K562 (cell line): ENCODE data around the gene FAM72C.
"Not testable (repeated sequence)": the region's sequence is repeated elsewhere in the genome, so short reads cannot be mapped to it uniquely, and the experiment has no call there.

Experiments
- HDAC2 ChIP-seq: fragments of 450-650 bp; IDR thresholded peaks from 2 replicates; pipeline ENCODE4 v1.6.1; 2016; ENCODE audit warnings: mild to moderate bottlenecking
- NR2F6 ChIP-seq: fragments of 450-650 bp; formaldehyde crosslinking; IDR thresholded peaks from 2 replicates; pipeline ENCODE4 v1.4.0; 2020; ENCODE audit warnings: mild to moderate bottlenecking
- POLR2A ChIP-seq: fragments of 450-650 bp; conservative IDR thresholded peaks from 2 replicates; pipeline ENCODE4 v1.6.1; 2016
- POLR3G ChIP-seq: IDR thresholded peaks from 2 replicates; pipeline ENCODE4 v1.6.1; 2011; ENCODE audit not compliant: insufficient read length, insufficient replicate concordance; ENCODE audit errors: extremely low read depth
- PRMT5 ChIP-seq: sonication (generic); formaldehyde crosslinking; IDR thresholded peaks from 2 replicates; pipeline ENCODE4 v1.5.0; 2020; ENCODE audit warnings: missing genetic modification reagents
- TF ChIP-seq, protein P1 (sequence below): fragments of 450-650 bp; IDR thresholded peaks from 2 replicates; pipeline ENCODE4 v1.6.1; 2017; ENCODE audit warnings: mild to moderate bottlenecking, moderate library complexity
- TF ChIP-seq, protein P2 (sequence below): fragments of 450-650 bp; formaldehyde crosslinking; IDR thresholded peaks from 2 replicates; pipeline ENCODE4 v1.4.0; 2020; ENCODE audit warnings: mild to moderate bottlenecking, mixed read lengths

DNA sequence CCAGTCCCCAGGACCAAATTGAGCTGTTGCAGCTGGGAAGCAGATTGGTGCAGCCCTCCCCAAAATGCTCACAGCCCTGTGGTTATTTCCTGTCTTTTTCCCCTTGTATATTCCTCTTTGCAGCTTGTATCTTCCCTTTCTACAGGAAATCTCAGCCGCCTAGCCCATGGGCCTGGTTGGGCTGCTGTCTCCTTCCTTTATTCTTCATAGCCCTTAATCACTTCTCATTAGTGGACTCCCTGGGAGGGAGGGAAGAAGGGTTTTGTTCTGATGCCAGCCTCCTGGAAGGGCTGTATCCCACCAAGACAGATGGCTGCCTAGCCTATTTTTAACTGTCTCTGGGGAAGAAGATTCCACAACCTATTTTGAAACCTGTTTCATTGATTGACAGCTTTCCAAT lies 32.5 kb upstream of the FAM72C start:
- TF ChIP-seq PRMT5; POLR2A; POLR3G; NR2F6 (CRISPR knock-in tag); HDAC2: not testable (repeated sequence)
- TF ChIP-seq, protein P1, sequence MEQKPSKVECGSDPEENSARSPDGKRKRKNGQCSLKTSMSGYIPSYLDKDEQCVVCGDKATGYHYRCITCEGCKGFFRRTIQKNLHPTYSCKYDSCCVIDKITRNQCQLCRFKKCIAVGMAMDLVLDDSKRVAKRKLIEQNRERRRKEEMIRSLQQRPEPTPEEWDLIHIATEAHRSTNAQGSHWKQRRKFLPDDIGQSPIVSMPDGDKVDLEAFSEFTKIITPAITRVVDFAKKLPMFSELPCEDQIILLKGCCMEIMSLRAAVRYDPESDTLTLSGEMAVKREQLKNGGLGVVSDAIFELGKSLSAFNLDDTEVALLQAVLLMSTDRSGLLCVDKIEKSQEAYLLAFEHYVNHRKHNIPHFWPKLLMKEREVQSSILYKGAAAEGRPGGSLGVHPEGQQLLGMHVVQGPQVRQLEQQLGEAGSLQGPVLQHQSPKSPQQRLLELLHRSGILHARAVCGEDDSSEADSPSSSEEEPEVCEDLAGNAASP, result not testable (repeated sequence)
- TF ChIP-seq, protein P2, sequence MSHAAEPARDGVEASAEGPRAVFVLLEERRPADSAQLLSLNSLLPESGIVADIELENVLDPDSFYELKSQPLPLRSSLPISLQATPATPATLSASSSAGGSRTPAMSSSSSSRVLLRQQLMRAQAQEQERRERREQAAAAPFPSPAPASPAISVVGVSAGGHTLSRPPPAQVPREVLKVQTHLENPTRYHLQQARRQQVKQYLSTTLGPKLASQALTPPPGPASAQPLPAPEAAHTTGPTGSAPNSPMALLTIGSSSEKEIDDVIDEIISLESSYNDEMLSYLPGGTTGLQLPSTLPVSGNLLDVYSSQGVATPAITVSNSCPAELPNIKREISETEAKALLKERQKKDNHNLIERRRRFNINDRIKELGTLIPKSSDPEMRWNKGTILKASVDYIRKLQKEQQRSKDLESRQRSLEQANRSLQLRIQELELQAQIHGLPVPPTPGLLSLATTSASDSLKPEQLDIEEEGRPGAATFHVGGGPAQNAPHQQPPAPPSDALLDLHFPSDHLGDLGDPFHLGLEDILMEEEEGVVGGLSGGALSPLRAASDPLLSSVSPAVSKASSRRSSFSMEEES (CRISPR knock-in tag), result not testable (repeated sequence)
